Body of pancreas (tissue), 4 donors: Measurements from ENCODE around the gene ARMC12.

Experiments used
- POLR2A ChIP-seq, 3 donors: fragments of 450-650 bp; IDR thresholded peaks; one replicate each; pipeline ENCODE4 v1.6.1; 2016; ENCODE audit warnings: antibody characterized with exemption in 3 of 3, mild to moderate bottlenecking in 2 of 3
- TF ChIP-seq, protein P1 (sequence below), 7 experiments: fragments of 450-650 bp in 4 of 7; fragments of 200-600 bp in 3 of 7; sonication (generic) in 3 of 7; IDR thresholded peaks; one replicate each; pipeline ENCODE4 v1.5.1; 2016 to 2019; ENCODE audit warnings: antibody characterized with exemption in 7 of 7

GRCh38 chr6:35788423-35788982 lies 51.7 kb downstream of the ARMC12 start:
- TF ChIP-seq, protein P1, sequence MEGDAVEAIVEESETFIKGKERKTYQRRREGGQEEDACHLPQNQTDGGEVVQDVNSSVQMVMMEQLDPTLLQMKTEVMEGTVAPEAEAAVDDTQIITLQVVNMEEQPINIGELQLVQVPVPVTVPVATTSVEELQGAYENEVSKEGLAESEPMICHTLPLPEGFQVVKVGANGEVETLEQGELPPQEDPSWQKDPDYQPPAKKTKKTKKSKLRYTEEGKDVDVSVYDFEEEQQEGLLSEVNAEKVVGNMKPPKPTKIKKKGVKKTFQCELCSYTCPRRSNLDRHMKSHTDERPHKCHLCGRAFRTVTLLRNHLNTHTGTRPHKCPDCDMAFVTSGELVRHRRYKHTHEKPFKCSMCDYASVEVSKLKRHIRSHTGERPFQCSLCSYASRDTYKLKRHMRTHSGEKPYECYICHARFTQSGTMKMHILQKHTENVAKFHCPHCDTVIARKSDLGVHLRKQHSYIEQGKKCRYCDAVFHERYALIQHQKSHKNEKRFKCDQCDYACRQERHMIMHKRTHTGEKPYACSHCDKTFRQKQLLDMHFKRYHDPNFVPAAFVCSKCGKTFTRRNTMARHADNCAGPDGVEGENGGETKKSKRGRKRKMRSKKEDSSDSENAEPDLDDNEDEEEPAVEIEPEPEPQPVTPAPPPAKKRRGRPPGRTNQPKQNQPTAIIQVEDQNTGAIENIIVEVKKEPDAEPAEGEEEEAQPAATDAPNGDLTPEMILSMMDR (IDR thresholded peaks at IDR 0.05) = no peak
- no peak for TF ChIP-seq POLR2A (IDR thresholded peaks at IDR 0.05)
